Body of pancreas (tissue), 4 donors: Measurements from ENCODE around the gene RAD54L.

Source experiments
- CTCF ChIP-seq, 7 experiments: fragments of 450-650 bp in 4 of 7; fragments of 200-600 bp in 3 of 7; sonication (generic) in 3 of 7; IDR thresholded peaks; one replicate each; pipeline ENCODE4 v1.5.1; 2016 to 2019; ENCODE audit warnings: antibody characterized with exemption in 7 of 7
- POLR2A ChIP-seq, 3 donors: fragments of 450-650 bp; IDR thresholded peaks; one replicate each; pipeline ENCODE4 v1.6.1; 2016; ENCODE audit warnings: antibody characterized with exemption in 3 of 3, mild to moderate bottlenecking in 2 of 3

- no peak for TF ChIP-seq CTCF (IDR thresholded peaks at IDR 0.05)
- TF ChIP-seq POLR2A (IDR thresholded peaks at IDR 0.05), result no peak
Measured at GRCh38 chr1:46205791-46206190, 41.8 kb upstream of the RAD54L start.
